Upper lobe of right lung (tissue), 1 donor: ENCODE results near the gene CCDC88C. TPM values are rescaled to one million over a fixed set of nuclear protein-coding genes. Genes with fewer than 3 reads are reported as not detected.
"Not testable (repeated sequence)": the region's sequence is repeated elsewhere in the genome, so short reads cannot be mapped to it uniquely, and the experiment has no call there.

Experiments used
- ATAC-seq: fragments of 200-7000 bp; cut with Tn5 transposase; one replicate; pipeline ENCODE4 v1.9.1; 2020; ENCODE audit warnings: mild to moderate bottlenecking, moderate library complexity
- DNase-seq: peaks from one replicate; pipeline ENCODE4 v3.0.0-alpha.2; 2020
- H3K27ac ChIP-seq: fragments of 200-600 bp; one replicate; pipeline ENCODE4 v1.8.0; 2022
- H3K27me3 ChIP-seq: fragments of 200-600 bp; one replicate; pipeline ENCODE4 v1.8.0; 2022; ENCODE audit warnings: mild to moderate bottlenecking
- H3K36me3 ChIP-seq: fragments of 200-600 bp; one replicate; pipeline ENCODE4 v1.8.0; 2022
- H3K4me1 ChIP-seq: fragments of 200-600 bp; one replicate; pipeline ENCODE4 v1.8.0; 2022
- H3K4me3 ChIP-seq: fragments of 200-600 bp; one replicate; pipeline ENCODE4 v1.8.0; 2022; ENCODE audit warnings: mild to moderate bottlenecking
- H3K9me3 ChIP-seq: fragments of 200-600 bp; one replicate; pipeline ENCODE4 v1.8.0; 2022
- intact Hi-C: fragments of 100-400 bp; cut with DNase I; formaldehyde crosslinking; loops from one replicate; pipeline ENCODE4 v1.11.0; 2022
- total RNA-seq: library from RNA; stranded (reverse); fragmentation: NEBNext Ultra II Directional; extraction: Animal tissue kit (Norgen Biotek cat#: 25700); gene quantifications from one replicate; pipeline ENCODE4 v1.2.1, GENCODE V29; 2021
- TF ChIP-seq, protein P1 (sequence below): fragments of 200-600 bp; IDR thresholded peaks from one replicate; pipeline ENCODE4 v1.8.0; 2022; ENCODE audit warnings: antibody characterized with exemption
- donor health status: DM: no; HTN: yes; CAD: no; lungs with severe emphysema.

The CCDC88C gene
- total RNA-seq, 1 donor from 2014 or later, result 34.1 TPM

DNA sequence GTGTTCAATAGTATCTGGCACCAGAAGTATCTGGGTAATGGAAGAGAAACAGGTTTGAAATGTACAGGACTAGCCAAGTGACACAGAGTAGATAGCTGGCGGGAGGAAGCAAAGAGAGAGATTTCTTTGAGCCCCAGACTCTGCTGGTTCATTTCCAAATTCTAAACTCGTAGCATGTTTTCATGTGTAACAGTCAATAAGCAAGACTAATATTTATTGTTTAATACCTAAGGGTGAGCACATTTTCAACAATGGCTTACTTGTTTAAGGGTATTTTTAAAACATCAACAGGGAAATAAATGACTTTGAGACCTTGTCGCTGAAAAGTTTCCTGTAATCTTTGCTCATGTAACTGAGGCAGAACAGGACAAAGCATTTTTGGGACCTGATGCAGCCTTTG, 11.8 kb upstream of the CCDC88C start:
- H3K4me3 ChIP-seq, result no peak overlapping the region
- DNase-seq (no peak), ATAC-seq (no peak)
- no peaks in the 10 kb centered on the region for H3K36me3 ChIP-seq
- H3K27me3 ChIP-seq, result no peaks in the 10 kb centered on the region
- H3K27ac ChIP-seq, result no peak overlapping the region
- no peaks in the 10 kb centered on the region for H3K4me1 ChIP-seq
- no peaks in the 10 kb centered on the region for H3K9me3 ChIP-seq
- TF ChIP-seq, protein P1, sequence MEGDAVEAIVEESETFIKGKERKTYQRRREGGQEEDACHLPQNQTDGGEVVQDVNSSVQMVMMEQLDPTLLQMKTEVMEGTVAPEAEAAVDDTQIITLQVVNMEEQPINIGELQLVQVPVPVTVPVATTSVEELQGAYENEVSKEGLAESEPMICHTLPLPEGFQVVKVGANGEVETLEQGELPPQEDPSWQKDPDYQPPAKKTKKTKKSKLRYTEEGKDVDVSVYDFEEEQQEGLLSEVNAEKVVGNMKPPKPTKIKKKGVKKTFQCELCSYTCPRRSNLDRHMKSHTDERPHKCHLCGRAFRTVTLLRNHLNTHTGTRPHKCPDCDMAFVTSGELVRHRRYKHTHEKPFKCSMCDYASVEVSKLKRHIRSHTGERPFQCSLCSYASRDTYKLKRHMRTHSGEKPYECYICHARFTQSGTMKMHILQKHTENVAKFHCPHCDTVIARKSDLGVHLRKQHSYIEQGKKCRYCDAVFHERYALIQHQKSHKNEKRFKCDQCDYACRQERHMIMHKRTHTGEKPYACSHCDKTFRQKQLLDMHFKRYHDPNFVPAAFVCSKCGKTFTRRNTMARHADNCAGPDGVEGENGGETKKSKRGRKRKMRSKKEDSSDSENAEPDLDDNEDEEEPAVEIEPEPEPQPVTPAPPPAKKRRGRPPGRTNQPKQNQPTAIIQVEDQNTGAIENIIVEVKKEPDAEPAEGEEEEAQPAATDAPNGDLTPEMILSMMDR, result no peak
- intact Hi-C loops, result no loop called here

GRCh38 chr14:91428931-91429330, 11.3 kb upstream of the CCDC88C start:
- DNase-seq, H3K9me3 ChIP-seq, ATAC-seq, H3K36me3 ChIP-seq, intact Hi-C loops, H3K4me3 ChIP-seq, H3K27me3 ChIP-seq, H3K27ac ChIP-seq, H3K4me1 ChIP-seq: not testable (repeated sequence)

- ATAC-seq, result peak; percentile 36
- H3K27ac ChIP-seq, DNase-seq, H3K9me3 ChIP-seq, H3K4me3 ChIP-seq, H3K27me3 ChIP-seq, H3K4me1 ChIP-seq, H3K36me3 ChIP-seq, intact Hi-C loops: not testable (repeated sequence)
Observed at GRCh38 chr14:91425531-91425944, 7.9 kb upstream of the CCDC88C start.

- no peaks in the 10 kb centered on the region for H3K9me3 ChIP-seq
- H3K27me3 ChIP-seq, result no peaks in the 10 kb centered on the region
- TF ChIP-seq, protein P1, result no peak
- H3K4me3 ChIP-seq, result no peak overlapping the region
- H3K27ac ChIP-seq, result no peak overlapping the region
- H3K4me1 ChIP-seq, result no peaks in the 10 kb centered on the region
- no peak for DNase-seq
- intact Hi-C loops, result no loop called here
- H3K36me3 ChIP-seq, result no peaks in the 10 kb centered on the region
- ATAC-seq, result no peak
Observed at GRCh38 chr14:91424813-91425530, 7.4 kb upstream of the CCDC88C start.

GRCh38 chr14:91420686-91421085, 3.1 kb upstream of the CCDC88C start:
- intact Hi-C loops, result no loop called here
- H3K36me3 ChIP-seq, result no peaks in the 10 kb centered on the region
- no peaks in the 10 kb centered on the region for H3K27me3 ChIP-seq
- peaks cover 10% of the 10 kb centered on the region for H3K4me1 ChIP-seq
- ATAC-seq (no peak), DNase-seq (no peak)
- H3K9me3 ChIP-seq, result no peaks in the 10 kb centered on the region
- TF ChIP-seq, protein P1, result no peak
- H3K27ac ChIP-seq, result no peak overlapping the region
- H3K4me3 ChIP-seq, result no peak overlapping the region

DNA sequence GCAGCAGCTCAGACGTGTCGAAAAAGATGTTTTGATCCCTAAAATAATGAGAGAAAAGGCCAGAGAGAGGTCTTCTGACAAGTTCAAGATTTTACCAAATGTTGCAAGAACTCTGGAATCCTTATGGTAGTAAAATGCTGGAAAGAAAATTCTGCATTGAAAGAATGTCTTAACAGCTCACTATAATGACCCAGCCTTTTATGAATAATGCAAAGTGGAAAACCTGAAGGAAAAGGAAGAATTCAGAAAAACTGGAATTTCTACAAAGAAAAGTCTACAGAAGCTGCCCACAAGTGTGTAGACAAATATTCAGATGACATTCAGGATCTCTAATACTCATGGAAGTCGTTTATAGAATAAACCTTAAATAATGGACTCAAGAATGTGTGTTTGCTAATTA, 1.8 kb upstream of the CCDC88C start:
- no peak for DNase-seq
- Histone ChIP-seq H3K27ac (no peak overlapping the region), H3K9me3 (no peaks in the 10 kb centered on the region), H3K4me3 (no peak overlapping the region), H3K27me3 (no peaks in the 10 kb centered on the region), H3K4me1 (peaks cover 13% of the 10 kb centered on the region), H3K36me3 (no peaks in the 10 kb centered on the region)
- intact Hi-C loops, result loop anchor here (5.0 kb wide), 1 partner anchor 97 kb away; no protein-coding TSS in a partner anchor
- TF ChIP-seq, protein P1, result no peak
- ATAC-seq, result no peak

- Histone ChIP-seq H3K9me3 (no peaks in the 10 kb centered on the region), H3K4me1 (peaks cover 18% of the 10 kb centered on the region), H3K36me3 (no peaks in the 10 kb centered on the region), H3K4me3 (peak overlapping the region; percentile 80), H3K27me3 (no peaks in the 10 kb centered on the region), H3K27ac (no peak overlapping the region)
- ATAC-seq (no peak), DNase-seq (no peak)
- TF ChIP-seq, protein P1, result peak; percentile 3
- intact Hi-C loops, result loop anchor here (5.0 kb wide), 1 partner anchor 97 kb away; no protein-coding TSS in a partner anchor
Observed at GRCh38 chr14:91419044-91419397, 1.4 kb upstream of the CCDC88C start.
